Measurements from ENCODE around the gene CTIF.

DNA sequence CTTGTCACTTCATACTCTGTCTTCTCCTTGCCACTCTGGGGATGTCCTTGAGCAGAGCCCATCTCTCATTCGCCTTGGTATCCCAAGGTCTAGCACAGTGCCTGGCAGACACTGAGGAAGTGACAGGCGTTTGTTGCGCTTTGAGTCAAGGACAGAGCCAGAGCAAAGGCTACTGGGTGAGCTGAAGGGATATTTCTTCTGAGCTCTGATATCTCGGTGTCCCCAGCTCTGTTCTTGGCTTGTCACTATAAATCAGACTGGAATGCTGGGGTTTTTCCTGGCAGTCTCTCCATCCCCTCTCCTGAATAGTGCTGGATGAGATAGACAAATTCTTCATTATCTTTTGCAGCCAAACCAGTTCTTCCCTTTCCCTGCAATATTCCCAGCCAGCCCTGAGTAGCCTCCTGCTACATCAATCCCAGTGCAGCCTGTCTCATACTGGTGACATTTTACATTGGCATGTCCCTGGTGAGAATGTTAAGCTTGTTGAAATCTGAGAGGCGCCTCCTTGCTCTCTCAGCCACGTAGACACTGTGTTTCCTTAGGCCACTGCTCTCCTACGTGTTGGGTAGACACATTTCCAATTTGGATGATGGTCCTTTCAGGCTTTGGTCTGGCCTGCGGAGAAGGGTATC lies 61.7 kb downstream of the CTIF start:
- TF ChIP-seq, protein P1, sequence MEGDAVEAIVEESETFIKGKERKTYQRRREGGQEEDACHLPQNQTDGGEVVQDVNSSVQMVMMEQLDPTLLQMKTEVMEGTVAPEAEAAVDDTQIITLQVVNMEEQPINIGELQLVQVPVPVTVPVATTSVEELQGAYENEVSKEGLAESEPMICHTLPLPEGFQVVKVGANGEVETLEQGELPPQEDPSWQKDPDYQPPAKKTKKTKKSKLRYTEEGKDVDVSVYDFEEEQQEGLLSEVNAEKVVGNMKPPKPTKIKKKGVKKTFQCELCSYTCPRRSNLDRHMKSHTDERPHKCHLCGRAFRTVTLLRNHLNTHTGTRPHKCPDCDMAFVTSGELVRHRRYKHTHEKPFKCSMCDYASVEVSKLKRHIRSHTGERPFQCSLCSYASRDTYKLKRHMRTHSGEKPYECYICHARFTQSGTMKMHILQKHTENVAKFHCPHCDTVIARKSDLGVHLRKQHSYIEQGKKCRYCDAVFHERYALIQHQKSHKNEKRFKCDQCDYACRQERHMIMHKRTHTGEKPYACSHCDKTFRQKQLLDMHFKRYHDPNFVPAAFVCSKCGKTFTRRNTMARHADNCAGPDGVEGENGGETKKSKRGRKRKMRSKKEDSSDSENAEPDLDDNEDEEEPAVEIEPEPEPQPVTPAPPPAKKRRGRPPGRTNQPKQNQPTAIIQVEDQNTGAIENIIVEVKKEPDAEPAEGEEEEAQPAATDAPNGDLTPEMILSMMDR (IDR thresholded peaks at IDR 0.05), result no peak
- TF ChIP-seq POLR2A (IDR thresholded peaks at IDR 0.05) (no peak), POLR2AphosphoS5 (IDR thresholded peaks at IDR 0.05; ENCODE audit: insufficient read depth in 1 of 2, low read depth in 1 of 2) (no peak)
